Stimulated activated CD4-positive, alpha-beta T cell treated with anti-CD3 and anti-CD28 coated beads, Interleukin-12 subunit alpha, Interleukin-12 subunit beta, amount 100 ng/mL, for 48 hours (primary cell): ENCODE measurements around the gene KLK1.
"Not testable (repeated sequence)": the region's sequence is repeated elsewhere in the genome, so short reads cannot be mapped to it uniquely, and the experiment has no call there.

Source experiments
- DNase-seq, 3 donors: peaks; one replicate each; pipeline ENCODE4 v3.0.0-alpha.2; 2020; ENCODE audit warnings: low read depth in 2 of 3, low spot score in 1 of 3

KLK1 gene

DNA sequence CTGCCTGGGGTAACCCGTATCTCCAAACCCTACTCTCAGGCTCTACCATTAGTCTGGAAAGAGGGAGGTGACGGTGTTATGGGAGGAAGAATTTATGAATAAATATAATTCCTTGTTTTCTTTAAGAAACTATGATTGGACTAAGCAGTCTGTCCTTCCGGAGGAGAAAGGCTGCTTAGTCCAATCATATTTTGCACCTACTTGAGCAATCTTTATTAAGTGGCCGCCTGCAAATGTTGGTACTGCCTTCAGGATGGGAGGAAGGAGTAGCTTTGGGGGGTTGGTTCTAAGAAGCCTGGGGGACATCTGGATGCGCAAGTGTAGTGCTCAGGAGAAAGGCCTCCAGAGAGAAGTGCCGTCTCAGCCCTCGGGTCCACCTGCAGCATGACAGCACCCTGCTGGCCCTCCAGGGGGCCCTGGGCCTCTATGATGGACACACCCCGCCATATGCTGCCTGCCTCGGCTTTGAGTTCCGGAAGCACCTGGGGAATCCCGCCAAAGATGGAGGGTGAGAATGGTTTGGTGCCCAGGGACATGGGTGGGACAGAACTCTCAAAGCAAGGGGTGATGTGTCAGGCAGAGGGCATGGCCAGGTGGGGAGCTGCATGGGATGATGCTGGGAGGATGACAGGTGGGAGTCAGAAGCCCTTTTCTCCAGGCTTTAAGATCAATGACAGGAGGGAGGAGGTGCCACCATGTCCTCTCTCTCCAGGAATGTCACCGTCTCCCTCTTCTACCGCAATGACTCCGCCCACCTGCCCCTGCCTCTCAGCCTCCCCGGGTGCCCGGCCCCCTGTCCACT, 29.3 kb downstream of the KLK1 start:
- no peak for DNase-seq

DNA sequence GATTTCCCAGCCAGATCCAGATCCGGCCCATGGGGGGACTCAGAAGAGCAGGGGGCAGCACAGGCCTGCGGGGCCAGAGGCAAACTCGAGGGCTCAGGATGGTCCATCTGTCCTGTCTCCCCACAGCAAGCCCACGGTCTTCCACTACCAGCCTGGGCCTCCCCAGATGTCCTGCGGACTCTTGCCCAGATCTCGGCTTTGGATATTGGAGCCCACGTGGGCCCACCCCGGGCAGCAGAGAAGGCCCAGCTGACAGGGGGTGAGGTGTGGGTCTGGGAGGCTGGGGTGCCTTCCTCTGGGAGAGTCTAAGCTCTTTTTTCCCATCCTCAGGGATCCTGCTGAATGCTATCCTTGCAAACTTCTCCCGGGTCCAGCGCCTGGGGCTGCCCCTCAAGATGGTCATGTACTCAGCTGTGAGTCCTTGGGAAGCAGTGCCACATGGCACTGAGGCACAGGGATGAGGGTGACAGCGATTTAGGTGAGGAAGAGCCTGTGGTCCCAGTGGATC, 30.0 kb downstream of the KLK1 start:
- no peak for DNase-seq

DNA sequence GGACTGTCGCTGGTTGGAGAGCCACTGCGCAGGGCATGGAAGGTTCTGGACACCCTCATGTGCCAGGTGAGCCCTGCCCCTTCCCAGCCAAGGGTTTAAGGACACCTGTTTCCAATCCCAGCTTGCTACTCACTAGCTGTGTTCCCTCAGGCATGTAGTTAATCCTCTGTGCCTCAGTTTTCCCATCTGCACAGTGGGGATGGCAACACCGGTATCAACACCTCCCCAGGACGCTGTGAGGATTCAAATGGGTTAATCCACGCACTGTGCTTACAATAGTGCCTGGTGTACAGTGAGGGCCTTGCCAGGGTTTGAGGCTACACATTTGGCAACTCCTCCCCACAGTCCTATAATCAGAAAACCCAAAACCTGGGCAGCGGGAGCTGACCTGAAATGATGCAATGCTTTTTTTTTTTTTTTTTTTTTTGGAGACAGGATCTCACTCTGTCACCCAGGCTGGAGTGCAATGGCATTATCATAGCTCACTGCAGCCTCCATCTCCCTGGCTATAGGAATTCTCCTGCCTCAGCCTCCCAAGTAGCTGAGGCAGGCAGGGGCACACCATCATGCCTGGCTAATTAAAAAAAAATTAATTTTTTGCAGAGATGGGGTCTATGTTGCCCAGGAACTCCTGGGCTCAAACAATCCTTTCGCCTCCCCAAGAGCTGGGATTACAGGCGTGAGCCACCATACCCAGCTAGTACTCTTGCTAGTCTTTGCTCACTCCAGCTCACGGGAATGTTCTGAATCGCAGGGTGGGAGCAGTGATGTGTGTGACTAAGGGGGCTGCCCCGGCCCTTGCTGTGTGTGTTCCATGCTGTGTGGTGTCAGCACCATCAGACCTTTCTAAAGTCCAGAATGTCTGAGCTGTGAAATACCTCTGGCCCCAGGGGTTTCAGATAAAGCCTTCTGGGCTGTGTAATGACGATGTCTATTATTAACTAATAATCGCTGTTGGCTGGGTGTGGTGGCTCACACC, 31.0 kb downstream of the KLK1 start:
- no peak for DNase-seq

DNA sequence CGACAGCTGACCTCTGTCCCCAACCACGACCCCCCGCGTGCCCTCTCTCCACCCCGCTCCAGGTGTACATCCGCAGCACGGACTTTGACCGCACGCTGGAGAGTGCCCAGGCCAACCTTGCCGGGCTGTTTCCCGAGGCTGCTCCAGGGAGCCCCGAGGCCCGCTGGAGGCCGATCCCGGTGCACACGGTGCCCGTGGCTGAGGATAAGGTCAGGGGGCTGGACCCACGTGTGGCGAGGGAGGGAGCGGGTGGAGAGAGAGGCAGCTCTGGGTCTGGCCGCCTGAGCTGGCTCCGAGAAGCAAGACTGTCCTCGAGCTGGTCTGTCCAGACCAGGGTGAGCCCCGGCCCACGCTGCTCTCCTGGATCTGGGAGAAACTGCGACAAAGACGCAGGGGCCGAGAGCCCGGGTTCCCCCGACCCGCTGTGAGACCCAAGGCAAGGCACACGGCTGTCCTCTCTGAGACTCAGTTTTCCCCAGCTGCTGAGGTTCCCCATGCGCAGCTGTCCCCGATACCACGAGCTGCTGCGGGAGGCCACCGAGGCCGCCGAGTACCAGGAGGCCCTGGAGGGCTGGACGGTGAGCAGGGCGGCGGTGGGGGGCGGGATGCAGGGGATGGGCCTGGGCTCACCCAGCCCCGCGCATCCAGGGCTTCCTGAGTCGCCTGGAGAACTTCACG, 31.9 kb downstream of the KLK1 start:
- no peak for DNase-seq

DNA sequence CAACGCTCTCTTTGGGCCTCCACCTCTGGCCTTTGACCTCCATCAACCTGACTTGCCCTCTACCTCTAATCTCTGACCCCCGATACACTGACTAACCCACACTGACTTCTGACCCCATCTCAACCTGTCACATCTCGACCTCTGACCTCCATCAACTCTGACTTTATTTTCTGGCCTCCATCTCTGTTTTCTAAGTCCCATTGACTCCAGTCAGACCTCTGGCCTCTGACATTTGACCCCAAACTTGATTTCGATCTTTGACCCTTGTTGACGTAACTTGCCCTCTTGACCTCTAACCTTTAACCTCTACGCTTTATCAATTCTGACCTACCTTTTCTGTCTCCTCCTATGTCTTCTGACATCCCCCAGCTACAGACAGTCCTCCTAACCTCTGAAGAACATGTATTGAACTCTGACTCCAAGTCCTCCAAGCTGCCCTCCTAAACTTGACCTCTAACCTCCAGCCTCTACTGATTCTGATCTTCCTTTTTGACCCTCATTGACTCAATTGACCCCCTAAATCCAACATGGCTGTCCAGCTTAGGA, 32.6 kb downstream of the KLK1 start:
- no peak for DNase-seq

DNA sequence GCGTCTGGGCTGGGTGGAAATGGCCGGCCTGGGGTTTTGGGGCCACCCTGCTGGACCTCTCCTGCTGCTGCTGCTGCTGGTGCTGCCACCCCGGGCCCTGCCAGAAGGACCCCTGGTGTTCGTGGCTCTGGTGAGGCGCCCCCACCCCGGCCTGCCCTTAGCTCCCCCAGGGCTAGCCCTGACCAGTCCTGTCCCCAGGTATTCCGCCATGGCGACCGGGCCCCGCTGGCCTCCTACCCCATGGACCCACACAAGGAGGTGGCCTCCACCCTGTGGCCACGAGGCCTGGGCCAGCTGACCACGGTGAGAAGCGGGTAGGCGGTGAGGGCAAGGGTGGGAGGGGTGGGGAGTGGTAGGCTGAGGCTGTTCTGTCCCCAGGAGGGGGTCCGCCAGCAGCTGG, 33.2 kb downstream of the KLK1 start, which contains the start of gene ACP4:
ACP4 (plus strand) TSS at position 20 of the 400 bp plus-strand sequence; CDS start at position 20, 0 bp downstream.
- no peak for DNase-seq

DNA sequence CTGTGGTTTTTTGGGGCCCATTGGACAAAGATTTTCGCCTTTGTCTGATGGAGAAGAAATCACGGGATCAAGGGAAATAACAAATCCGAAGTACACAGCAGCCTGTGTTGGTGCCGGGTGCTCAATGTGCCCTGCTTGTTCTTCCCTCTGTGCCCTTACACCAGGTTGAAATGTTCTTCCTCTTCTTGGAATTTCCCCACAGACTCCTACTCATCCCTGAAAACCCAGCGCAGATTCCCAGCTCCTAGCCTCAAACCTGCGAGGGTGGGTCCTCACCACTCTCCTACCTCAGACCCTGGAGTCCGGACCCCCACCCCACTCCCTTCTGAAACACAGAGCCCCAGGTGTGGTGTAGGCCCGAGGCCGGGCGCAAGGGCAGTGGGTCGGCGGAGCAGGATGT, 38.3 kb downstream of the KLK1 start:
- no peak for DNase-seq

DNA sequence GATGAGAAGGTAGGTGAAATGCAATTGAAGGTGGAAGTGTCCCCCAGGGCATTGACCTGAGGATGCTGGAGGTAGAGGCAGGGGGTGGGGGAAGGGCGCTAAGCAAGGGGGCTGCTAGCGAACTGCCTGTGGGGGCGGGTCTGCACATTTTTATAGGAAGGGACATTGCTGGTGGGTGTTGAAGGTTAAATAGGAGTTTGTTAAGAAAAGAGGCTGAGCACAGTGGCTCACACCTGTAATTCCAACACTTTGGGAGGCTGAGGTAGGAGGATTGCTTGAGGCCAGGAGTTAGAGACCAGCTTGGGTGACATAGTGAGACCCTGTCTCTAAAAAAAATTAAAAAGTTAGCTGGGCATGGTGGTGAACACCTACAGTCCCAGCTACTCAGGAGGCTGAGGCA, 38.9 kb downstream of the KLK1 start:
- DNase-seq = no peak

DNA sequence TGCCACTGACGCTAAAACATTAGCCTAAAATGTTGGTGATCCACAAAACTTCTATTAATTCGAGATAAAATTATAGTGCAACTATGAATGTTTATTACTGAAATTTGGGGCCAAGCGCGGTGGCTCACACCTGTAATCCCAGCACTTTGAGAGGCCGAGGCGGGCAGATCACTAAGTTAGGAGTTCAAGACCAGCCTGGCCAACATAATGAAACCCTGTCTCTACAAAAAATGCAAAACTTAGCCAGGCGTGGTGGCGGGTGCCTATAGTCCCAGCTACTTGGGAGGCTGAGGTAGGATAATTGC, 39.8 kb downstream of the KLK1 start:
- not testable (repeated sequence) for DNase-seq

DNA sequence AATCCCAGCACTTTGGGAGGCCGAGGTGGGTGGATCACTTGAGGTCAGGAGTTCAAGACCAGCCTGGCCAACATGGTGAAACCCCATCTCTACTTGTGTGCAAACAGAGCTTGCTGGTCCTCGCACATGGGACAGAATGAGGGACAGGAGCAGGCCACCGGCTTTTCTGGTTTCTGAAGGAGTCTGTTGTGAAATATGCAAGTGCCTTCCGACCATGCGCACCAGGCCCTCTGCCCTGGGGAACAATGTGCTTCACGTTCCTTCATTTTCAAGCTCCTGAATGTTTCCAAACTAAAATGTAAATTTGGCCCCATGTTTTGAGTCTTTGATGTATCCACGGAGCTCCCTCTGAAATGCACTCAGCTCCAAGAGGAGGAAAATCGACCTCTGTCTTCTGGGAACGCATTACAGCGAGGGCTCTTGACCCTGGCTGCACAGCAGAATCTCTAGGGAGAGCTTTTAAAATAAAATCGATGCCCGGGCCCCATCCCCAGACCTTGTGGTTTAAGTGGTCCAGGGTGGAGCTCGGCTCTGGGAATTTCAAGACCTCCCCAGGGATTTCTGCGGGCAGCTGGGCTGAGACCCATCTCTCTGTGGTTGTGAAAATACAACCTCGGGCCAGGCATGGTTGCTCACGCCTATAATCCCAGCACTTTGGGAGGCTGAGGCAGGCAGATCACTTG, 42.7 kb downstream of the KLK1 start:
- no peak for DNase-seq

DNA sequence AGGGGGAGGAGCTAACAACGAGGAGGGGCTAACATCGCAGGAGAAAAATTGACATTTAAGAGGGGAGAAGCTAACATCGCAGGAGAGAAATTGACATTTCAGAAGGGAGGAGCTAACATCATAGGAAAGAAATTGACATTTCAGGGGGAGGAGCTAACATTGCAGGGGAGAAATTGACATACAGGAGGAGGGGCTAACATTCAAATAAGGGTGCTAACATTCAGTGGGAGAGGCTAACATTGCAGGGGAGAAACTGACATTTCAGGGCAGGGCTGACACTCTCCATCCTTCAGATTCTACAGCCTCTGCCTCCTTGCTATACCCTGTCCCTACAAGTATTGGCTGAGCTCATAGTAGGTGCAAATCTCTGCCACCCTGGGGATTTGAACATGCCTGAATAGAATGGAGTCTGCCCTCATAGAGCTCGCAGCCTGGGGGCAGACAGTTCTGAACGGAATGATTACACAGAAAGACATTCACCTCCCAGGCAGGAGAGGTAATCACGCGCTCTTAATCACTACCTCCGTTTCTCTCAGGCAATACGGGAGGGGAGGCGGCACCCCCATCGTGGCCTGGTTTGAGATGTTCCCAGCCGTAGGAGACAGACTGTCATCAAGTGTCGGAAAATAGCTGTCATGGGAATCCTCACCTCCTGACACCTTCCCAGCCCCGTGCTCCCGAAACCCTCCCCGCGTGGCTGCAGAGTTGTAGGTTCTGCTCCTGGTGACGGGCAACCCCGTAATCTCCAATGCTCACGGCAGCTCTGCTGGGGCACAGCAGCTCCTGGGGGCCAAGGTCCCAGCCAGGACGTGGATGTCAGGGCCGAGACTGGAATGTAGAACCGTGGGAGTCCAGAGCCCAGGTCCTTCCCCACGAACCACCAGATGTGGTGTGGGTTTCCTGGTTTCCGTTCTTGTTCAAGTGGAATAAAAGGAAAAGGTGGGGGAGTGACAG, 43.8 kb downstream of the KLK1 start:
- no peak for DNase-seq

DNA sequence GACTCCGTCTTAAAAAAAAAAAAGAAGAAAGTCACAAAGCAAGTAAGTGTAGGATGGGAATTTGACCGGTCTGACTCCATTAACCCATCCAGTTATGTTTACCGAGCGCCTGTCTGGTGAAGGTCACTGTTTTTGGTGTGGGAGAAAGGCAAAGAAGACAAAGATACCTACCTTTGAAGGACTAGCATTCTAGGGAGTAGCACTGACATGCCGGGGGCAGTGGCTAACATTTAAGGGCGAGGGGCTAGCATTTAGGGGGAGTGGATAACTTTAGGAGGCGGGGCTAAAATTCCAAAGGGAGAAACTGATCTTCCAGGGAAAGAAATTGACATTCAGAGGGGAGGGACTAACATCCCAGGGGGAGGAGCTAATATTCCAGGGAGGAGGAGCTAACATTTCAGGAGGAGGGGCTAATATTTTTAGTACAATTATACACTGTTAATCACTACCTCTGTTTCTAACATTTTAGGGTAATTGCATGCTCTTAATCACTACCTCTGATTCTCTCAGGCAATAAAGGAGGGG, 44.6 kb downstream of the KLK1 start:
- no peak for DNase-seq

DNA sequence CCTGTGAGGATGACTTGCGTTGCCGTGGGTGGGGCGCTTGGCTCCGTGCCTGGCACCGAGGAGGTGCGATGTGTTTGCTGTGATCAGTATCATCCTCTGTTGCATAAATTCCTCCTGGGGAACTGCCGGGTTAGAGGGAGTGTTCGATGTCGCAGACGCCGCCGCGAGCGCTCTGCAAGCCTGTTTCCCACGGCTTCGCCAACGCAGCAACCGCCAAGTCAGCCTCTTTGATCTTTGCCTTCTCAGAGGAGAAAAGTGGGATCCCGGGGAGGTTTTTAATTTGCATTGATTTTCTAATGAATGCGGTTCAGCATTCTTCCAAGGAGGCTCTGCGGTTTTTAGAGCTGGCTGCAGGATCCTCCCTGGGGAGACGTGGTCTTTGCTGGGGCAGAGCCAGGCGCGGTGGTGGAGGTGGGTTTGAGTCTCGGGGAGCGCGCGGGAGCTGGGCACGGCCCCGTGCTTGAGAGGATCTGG, 45.7 kb downstream of the KLK1 start:
- DNase-seq = no peak

DNA sequence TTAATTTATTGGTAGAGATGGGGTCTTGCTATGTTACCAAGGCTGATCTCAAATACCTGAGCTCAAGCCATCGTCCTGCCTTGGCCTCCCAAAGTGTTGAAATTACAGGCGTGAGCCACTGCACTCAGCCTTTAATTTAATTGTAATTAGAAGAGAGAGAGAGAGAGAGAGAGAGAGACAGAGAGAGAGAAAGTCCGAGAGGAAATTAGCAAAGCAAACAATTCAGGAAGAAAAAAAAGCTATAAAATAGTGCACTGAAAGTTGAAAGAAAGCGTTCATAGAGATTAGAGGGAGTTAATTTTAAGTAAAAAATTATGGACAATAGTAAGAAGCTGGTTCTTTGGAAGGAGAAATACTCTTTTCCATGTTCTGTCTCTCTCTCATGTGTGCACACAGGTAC, 46.3 kb downstream of the KLK1 start:
- DNase-seq = no peak

DNA sequence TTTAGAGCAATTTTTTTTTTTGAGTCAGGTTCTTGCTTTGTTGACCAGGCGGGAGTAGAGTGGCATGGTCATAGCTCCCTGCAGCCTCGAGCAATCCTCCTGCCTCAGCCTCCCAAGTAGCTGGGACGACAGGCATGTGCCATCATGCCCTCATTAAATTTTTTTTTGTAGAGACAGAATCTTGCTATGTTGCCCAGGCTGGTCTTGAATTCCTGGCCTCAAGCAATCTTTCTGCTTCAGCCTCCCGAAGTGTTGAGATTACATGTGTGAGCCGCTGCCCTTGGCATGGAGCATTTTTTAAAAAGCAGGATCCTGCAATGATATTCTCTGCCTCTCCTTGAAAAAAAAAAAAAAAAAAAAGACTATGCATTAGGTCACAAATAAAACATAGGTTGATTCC, 47.5 kb downstream of the KLK1 start:
- no peak for DNase-seq

DNA sequence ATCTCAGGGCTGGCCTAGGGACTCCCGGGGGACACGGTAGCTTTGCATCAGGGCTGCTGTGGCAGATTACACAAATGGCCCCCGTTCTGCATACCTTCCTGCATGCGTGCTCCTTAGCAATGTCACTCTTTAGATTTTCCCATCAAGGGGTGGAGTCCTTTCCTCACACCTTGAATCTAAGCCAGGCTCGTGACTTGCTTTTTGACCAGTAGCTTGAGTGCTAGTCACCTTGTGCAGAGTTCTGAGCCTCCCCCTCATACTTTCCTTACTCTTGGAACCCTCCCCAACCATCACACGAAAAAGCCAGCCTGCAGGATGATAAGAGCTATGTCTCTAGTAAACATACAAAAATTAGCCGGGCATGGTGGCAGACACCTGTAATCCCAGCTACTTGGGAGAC, 50.1 kb downstream of the KLK1 start:
- not testable (repeated sequence) for DNase-seq

DNA sequence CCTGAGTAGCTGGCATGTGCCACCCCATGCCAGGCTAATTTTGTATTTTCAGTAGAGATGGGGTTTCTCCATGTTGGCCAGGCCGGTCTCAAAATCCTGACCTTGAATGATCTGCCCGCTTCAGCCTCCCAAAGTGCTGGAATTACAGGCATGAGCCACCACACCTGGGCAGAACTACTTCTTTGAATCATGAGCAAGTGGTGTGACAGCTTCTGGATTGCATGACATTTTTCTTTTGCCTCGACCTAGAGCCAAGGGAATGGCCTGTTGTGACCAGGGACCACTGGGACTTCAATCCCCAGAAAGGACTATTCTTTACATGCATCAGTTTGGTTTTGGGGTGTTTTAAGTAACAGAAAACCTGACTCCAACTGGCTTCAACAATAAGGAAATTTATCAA, 50.7 kb downstream of the KLK1 start:
- DNase-seq = not testable (repeated sequence)

DNA sequence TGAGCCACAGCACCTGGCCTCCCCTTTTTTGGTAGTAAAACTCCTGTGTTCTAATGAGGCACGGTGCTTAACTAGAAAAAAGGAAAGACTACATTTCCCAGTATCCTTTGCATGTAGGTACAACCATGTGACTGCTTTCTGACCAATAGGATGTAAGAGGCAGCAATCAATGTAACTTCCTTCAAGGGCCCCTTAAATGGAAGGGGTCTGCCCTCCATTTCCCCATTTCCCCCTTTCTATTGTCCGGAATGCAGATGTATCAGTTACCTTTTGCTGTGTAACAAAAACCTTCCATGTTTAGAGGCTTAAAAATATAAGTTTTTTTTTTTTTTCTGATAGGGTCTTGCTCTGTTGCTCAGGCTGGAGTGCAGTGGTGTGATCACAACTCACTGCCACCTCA, 51.1 kb downstream of the KLK1 start:
- DNase-seq = no peak

DNA sequence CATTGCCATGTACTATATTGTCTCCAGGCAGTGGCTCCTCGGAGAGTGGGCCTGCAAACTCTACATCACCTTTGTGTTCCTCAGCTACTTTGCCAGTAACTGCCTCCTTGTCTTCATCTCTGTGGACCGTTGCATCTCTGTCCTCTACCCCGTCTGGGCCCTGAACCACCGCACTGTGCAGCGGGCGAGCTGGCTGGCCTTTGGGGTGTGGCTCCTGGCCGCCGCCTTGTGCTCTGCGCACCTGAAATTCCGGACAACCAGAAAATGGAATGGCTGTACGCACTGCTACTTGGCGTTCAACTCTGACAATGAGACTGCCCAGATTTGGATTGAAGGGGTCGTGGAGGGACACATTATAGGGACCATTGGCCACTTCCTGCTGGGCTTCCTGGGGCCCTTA, 52.7 kb downstream of the KLK1 start:
- no peak for DNase-seq
